Measurements from ENCODE around the gene ZNF236. TPM values are rescaled to one million over a fixed set of nuclear protein-coding genes. Genes with fewer than 3 reads are reported as not detected.

ZNF236 gene
- total and polyA plus RNA-seq, 2 of the 8 experiments (the other 6 are each of a cell fraction or from before 2014, with no cell fraction given): 6.7 to 14.5 TPM

DNA sequence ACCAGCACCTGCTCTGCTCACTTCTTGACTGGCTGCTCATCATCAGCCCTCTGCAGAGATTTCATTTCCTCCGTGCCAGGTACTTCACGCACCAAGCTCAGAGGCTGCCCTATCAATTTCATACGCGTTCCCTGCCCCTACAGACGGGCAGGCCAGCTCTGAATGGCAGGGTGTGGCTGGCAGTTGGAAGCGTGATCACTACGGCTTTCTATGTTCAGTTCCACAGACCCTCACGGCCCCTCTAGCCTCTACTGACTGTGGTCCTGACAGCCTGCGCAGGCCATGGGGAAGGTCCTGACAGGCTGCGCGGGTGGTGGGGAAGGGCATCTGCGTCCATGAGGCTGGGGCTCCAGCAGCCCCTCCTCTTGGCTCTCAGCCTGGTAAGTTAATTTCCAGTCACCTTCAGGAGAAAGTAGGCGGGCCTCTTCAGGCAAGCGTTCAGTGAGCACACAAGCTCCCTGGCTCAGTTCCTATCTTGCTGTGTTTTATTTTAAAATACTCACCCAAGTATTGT, 154.8 kb downstream of the ZNF236 start:
- WGBS, 2 experiments (ENCODE audit: extremely low coverage in 1 of 2, insufficient coverage in 1 of 2, insufficient read length in 1 of 2, insufficient replicate concordance in 2 of 2, low coverage in 1 of 2, low lambda C conversion rate in 2 of 2, missing lambda C conversion rate in 1 of 2): 85% methylated on average over 14 of the region's 14 CpGs; no CpG with 5 or more reads in 1 of the 2 experiments
- Histone ChIP-seq H2AK5ac (ENCODE audit: low read depth, low read length) (no peak overlapping the region), H3K4ac (replicated peaks; ENCODE audit: insufficient read length, low read depth, low read length) (peak overlapping the region; percentile 88), H3K36me3 (ENCODE audit: control insufficient read depth in 2 of 4, insufficient read depth in 4 of 4, low read length in 3 of 4) (no peaks in the 10 kb centered on the region), H3K27me3 (replicated peaks in 1 of 4; ENCODE audit: control insufficient read depth in 3 of 4, extremely low read depth in 1 of 4, insufficient read depth in 3 of 4, low read length in 3 of 4) (no peaks in the 10 kb centered on the region), H3K79me1 (ENCODE audit: low read depth, low read length) (no peaks in the 10 kb centered on the region), H2BK120ac (replicated peaks; ENCODE audit: low read depth, low read length) (no peak overlapping the region), H4K20me1 (replicated peaks in 1 of 2; ENCODE audit: control insufficient read depth in 1 of 2, insufficient read depth in 2 of 2, low read length in 2 of 2) (no peaks in the 10 kb centered on the region), H2BK12ac (ENCODE audit: low read depth, low read length) (no peak overlapping the region), H3K18ac (ENCODE audit: extremely low read depth, low read length) (no peak overlapping the region), H2AFZ (ENCODE audit: low read length) (no peak overlapping the region), H3K4me3 (ENCODE audit: extremely low read depth in 1 of 4, insufficient read depth in 2 of 4, low read depth in 3 of 4, low read length in 4 of 4) (no peak overlapping the region), H2BK15ac (ENCODE audit: low read length) (no peak overlapping the region), H3K27ac (ENCODE audit: low read depth, low read length) (no peak overlapping the region), H2BK5ac (ENCODE audit: low read depth, low read length) (no peak overlapping the region), H3K14ac (ENCODE audit: insufficient read length) (no peak overlapping the region), H3K4me2 (ENCODE audit: insufficient read depth in 1 of 2, low read depth in 2 of 2, low read length in 2 of 2) (no peak overlapping the region), H3K9ac (replicated peaks in 1 of 4; ENCODE audit: extremely low read depth in 1 of 4, low read depth in 3 of 4, low read length in 3 of 4) (no peak overlapping the region), H3K4me1 (replicated peaks in 1 of 4; ENCODE audit: control insufficient read depth in 3 of 4, insufficient read depth in 4 of 4, low read length in 3 of 4) (peaks cover 0 to 16% (median 8%) of the 10 kb centered on the region in 4 experiments; a peak in 6 of 7 replicates), H3K23ac (ENCODE audit: insufficient read length) (no peak overlapping the region), H3K56ac (replicated peaks; ENCODE audit: insufficient read length, low read depth, low read length) (no peak overlapping the region), H3K79me2 (ENCODE audit: control insufficient read depth in 1 of 2, insufficient read depth in 2 of 2, low read length in 2 of 2) (no peaks in the 10 kb centered on the region), H4K8ac (ENCODE audit: extremely low read depth, insufficient read depth, low read length) (0 out of 2 replicates have a peak overlapping the region, but pooled peaks have one; percentile 22), H4K91ac (replicated peaks; ENCODE audit: insufficient read length, low read length) (no peak overlapping the region), H3K23me2 (ENCODE audit: low read depth, low read length) (no peaks in the 10 kb centered on the region), H3K9me3 (ENCODE audit: insufficient read depth in 2 of 2, low read depth in 1 of 2, low read length in 1 of 2) (no peaks in the 10 kb centered on the region), H2BK20ac (ENCODE audit: low read length) (no peak overlapping the region), H4K5ac (ENCODE audit: insufficient read length, low read depth, low read length) (no peak overlapping the region)
- DNase-seq (ENCODE audit: low read depth in 1 of 2, low spot score in 2 of 2): peak in 1 of 2 experiments; percentile 24
- no peak for FAIRE-seq
- POLR2A ChIA-PET (ENCODE audit: partially characterized antibody): interaction anchor here (1.8 kb wide), 1 partner anchor 9 kb away, joined by 5 read pairs; no protein-coding TSS in a partner anchor
- CTCF ChIA-PET (ENCODE audit: partially characterized antibody): interaction anchor here (0.6 to 13.3 kb wide), 10 partner anchors 8 to 175 kb away, joined by 3 to 188 read pairs (median 4); no protein-coding TSS in a partner anchor
- TF ChIP-seq TAF1 (IDR thresholded peaks at IDR 0.05; ENCODE audit: low read depth, low read length) (no peak), CTBP2 (IDR thresholded peaks at IDR 0.05; ENCODE audit: borderline replicate concordance, insufficient read depth, insufficient read length, low read length) (no peak), SP4 (IDR thresholded peaks at IDR 0.05; ENCODE audit: low read length) (no peak), TAF7 (optimal IDR thresholded peaks at IDR 0.05; ENCODE audit: borderline replicate concordance, low read depth, low read length) (no peak), MAFK (IDR thresholded peaks at IDR 0.05; ENCODE audit: low read depth, low read length) (no peak)

Measured in H1 (cell line).